H1 (cell line): ENCODE results near the gene CDC42SE2. TPM values are rescaled to one million over a fixed set of nuclear protein-coding genes. Genes with fewer than 3 reads are reported as not detected.

Experiments
- BRCA1 ChIP-seq: IDR thresholded peaks from 2 replicates; pipeline ENCODE4 v1.6.1; 2012; ENCODE audit warnings: low read depth, low read length, improper control_type of control experiment
- CBX8 ChIP-seq: fragments of 300-800, 300-1000 bp; sonication (generic); IDR thresholded peaks from 2 replicates; pipeline ENCODE4 v1.7.1; 2016; ENCODE audit warnings: low read depth, low read length, borderline replicate concordance
- EZH2 ChIP-seq: fragments of 200-600 bp; sonication (generic); IDR thresholded peaks from 2 replicates; pipeline ENCODE4 v1.7.1; 2012; ENCODE audit warnings: low read depth, mild to moderate bottlenecking, moderate library complexity, low read length, inconsistent platforms; ENCODE audit not compliant: severe bottlenecking
- KDM5A ChIP-seq: fragments of 200-600 bp; IDR thresholded peaks from 2 replicates; pipeline ENCODE4 v1.7.1; 2012; ENCODE audit warnings: mild to moderate bottlenecking, low read length, inconsistent platforms, mixed read lengths
- SIX5 ChIP-seq: IDR thresholded peaks from 2 replicates; pipeline ENCODE4 v1.6.1; 2011; ENCODE audit warnings: mild to moderate bottlenecking, low read depth, low read length
- TAF1 ChIP-seq: IDR thresholded peaks from 2 replicates; pipeline ENCODE4 v1.6.1; 2011; ENCODE audit warnings: mild to moderate bottlenecking, low read depth, low read length
- polyA plus RNA-seq, 7 experiments: library from polyadenylated mRNA; depleted of rRNA in 3 of 7; stranded (reverse) in 5 of 7; unstranded in 2 of 7; fragments of >200 nt in 5 of 7; fragments of 200-250 nt in 2 of 7; gene quantifications; 1 replicate in 5 of 7; 2 replicates in 1 of 7; 4 replicates in 1 of 7; pipeline versions ENCODE4 v1.2.1 to v1.2.3, GENCODE V29; 2011 to 2013; ENCODE audit warnings: missing spikeins in 2 of 7, mixed read lengths in 2 of 7
- total RNA-seq: library from RNA; stranded (reverse); fragmentation: NEBNext Ultra II Directional; extraction: Animal tissue kit (Norgen Biotek cat#: 25700); gene quantifications from 2 replicates; pipeline ENCODE4 v1.2.1, GENCODE V29; 2021

CDC42SE2 gene
- total and polyA plus RNA-seq, 2 of the 8 experiments (the other 6 are each of a cell fraction or from before 2014, with no cell fraction given) = 16.7 to 30.8 TPM

- TF ChIP-seq BRCA1 (no peak), KDM5A (no peak), TAF1 (no peak), EZH2 (no peak), SIX5 (no peak), CBX8 (no peak)
Measured at GRCh38 chr5:131384616-131385214, 120.9 kb downstream of the CDC42SE2 start (continued).
